HG03442 (cell line): Measurements from ENCODE around the gene GPATCH1.

Experiments
- ATAC-seq: cut with Tn5 transposase; IDR thresholded peaks from one replicate; pipeline ENCODE4 v1.9.1; 2021; ENCODE audit warnings: mild to moderate bottlenecking, moderate library complexity; ENCODE audit not compliant: unreplicated experiment

Gene GPATCH1

GRCh38 chr19:33062902-33063301 is 18.1 kb upstream of the GPATCH1 start:
- ATAC-seq, result no peak

DNA sequence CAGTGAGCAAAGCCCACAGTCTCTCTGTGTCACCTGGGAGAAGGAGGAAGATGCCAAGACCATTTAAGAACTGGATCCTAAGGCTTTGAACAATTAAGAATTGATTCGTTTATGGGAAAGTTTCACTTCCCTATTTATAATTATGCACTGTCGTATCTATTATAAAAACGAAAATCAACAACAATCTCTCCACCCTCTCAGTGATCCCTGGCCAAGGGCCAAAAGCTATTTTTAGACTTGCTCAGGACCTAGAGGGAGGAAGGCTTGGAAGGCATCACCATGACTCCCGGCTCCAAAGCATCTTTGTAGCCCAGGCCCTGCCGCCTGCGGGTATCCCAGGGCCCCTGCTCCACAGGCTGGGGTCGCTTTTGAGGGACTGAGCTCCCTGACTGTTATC is 17.6 kb upstream of the GPATCH1 start:
- ATAC-seq, result no peak

GRCh38 chr19:33063753-33064457 is 17.1 kb upstream of the GPATCH1 start:
- ATAC-seq, result no peak

GRCh38 chr19:33064458-33064791 is 16.6 kb upstream of the GPATCH1 start:
- peak; percentile 53 for ATAC-seq

DNA sequence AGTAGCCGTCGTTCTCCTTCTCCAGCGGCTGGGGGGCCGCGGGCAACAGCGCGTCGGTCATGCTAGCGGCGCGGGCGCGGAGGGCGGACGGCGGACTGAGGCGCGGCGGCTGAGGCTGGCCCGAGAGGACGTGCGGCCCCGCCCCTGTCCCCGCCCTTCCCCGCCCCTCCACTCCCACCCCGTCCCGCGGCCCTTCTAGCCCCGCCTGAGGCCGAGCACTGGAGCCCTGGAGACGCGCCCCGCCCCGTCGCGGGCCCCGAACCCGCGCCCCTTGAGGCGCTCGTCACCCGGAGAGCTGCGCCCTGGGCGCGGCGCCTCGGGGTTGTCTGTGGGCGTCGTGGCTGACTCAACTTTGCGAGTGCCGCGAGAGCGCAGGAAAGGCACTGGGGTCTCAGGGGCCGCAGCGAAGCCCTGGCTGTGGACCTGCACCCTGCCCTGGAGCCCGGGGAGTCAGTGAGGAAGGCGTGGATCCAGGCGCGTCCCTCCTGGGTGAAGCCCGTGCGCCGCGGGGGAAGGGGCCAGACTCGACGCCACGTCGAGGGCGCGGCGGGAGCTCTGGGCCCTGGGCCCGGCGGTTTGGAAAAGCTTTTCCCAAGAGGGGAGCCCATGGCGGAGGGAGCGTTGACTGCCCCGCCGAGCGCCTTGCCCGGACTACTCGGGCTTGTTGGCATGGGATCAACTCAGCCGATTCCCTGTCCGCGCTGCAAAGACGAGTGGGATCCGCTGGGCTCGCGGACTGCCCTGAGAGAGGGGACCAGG is 16.0 kb upstream of the GPATCH1 start, which contains the start of gene RHPN2:
Gene RHPN2 (minus strand): TSS at position 97 of the 759 bp plus-strand sequence. CDS start 36 bp downstream, at position 61.
- ATAC-seq, result peak; percentile 65

GRCh38 chr19:33066543-33066942 is 14.4 kb upstream of the GPATCH1 start:
- ATAC-seq, result no peak

- no peak for ATAC-seq
Observed at GRCh38 chr19:33067121-33067520, 13.9 kb upstream of the GPATCH1 start.

GRCh38 chr19:33071887-33072286 is 9.1 kb upstream of the GPATCH1 start:
- ATAC-seq, result no peak

- ATAC-seq, result no peak
Observed at GRCh38 chr19:33075519-33075918, 5.5 kb upstream of the GPATCH1 start.

DNA sequence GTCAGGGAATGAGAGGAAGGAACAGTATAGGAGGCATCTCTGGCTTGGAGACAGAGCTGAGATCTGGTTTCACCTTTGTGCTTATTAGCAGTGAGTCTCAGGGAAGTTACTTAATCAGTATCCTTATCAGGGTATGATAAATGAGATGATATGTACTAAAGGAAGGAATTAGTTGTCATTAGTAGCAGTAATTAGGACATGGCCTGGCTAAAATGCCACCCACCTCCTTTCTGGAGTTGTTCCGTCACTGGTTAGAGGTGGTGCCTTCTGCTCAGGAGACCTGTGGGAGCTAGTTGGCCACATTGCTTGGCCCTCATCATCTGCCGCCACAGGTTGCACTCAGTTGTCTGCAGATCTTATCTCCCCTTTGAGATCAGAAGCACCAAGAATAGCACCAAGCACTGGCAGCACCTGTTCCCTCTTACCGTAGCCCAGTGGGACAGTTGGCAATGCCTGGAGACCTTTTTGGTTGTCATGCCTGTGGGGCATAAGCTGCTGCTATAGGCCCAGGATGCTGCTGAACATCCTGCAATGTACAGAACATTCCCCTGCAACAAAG is 4.7 kb downstream of the GPATCH1 start:
- ATAC-seq, result no peak

GRCh38 chr19:33086955-33087354 is 6.0 kb downstream of the GPATCH1 start:
- ATAC-seq, result no peak

GRCh38 chr19:33089010-33089409 is 8.0 kb downstream of the GPATCH1 start:
- no peak for ATAC-seq

DNA sequence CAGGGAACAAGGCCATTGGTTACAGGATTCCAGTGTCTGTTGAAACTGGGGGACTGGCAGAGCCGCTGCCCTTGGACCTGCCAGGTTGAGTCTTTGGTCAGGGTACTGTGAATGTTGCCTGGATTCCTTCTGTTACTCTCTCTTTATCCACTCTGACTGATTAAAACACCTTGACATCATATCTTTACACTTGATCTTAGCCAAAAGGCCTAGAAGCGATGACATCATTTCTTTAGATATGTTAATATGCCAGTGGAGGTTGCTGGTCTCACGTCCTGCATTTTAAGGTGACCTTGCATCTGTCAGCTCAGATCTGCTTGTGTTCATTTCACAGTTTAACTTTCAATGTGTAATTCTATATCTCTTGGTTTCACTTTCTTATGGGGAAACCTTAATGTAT is 9.2 kb downstream of the GPATCH1 start:
- no peak for ATAC-seq

DNA sequence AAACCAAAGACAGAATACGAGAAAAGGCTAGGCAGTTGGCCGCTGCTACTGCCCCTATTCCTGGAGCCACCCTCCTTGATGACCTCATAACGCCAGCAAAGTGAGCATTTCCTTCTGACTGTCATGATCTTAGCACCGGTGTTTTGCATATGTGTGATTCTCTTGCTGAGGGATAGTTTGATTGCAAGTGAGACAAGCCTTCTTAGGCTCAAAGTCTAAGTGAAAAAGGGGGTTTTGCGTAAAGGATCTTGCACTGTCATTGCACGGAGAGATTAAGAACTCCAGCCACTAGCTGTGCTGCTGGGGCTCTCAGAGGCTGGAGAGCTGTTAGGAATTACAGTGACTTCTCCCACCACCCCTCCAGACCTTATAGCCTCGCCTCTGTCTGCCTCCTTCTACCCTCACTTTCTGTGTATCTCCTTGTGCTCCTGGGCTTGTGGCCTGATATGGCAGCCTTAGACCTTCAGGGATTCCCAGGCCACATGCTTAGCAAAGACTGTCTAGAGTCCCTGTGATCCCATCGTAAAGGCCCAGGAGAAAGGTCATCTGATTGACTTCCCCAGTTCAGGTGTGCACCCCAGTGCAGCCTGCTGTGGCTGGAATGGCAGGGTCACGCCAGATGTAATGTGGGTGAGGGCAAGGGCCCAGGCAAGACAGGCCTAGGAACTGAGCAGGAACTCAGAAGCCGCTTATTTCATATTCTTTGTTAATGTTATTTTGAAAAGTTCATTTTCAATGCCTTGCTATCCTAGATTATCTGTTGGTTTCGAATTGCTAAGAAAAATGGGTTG is 12.6 kb downstream of the GPATCH1 start:
- no peak for ATAC-seq

DNA sequence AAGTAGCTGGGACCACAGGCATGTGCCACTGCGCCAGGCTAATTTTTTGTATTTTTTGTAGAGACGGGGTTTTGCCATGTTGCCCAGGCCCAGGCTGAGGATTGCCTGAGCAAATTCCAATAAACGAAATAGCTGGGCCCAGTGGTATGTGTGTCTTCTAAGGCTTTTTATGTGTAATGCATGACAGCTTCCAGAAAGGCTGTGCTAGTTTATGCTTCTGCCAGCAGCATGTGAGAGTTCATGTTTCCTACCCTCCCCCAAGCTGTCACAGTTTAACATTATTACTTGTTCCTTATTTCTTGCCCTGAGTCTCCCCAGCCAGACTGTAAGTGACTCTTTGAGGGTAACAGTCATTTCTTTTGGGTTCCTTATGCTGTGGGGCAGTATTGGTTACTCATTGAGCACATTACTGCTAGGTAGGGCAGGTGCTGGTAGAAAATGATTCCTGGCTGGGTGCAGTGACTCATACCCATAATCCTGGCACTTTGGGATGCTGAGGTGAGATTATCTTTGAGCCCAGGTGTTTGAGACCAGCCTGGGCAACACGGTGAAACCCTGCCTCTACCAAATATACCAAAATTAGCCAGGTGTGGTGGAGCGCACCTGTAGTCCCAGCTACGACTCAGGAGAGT is 13.6 kb downstream of the GPATCH1 start:
- no peak for ATAC-seq

DNA sequence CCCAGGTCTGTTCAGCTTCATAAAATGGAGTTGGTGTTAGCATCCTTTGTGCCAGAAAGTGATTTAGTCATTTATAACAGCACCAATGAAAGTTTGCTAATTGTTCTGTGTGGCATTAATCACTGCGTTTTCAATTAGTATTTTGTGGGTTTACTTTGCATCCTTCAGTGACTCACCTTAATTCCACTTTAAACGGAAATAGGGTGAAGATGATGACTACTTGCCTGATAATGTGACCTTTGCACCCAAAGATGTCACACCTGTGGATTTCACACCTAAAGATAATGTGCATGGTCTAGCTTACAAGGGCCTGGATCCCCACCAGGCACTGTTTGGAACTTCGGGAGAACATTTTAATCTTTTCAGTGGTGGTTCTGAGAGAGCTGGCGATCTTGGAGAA is 15.0 kb downstream of the GPATCH1 start:
- ATAC-seq, result no peak

DNA sequence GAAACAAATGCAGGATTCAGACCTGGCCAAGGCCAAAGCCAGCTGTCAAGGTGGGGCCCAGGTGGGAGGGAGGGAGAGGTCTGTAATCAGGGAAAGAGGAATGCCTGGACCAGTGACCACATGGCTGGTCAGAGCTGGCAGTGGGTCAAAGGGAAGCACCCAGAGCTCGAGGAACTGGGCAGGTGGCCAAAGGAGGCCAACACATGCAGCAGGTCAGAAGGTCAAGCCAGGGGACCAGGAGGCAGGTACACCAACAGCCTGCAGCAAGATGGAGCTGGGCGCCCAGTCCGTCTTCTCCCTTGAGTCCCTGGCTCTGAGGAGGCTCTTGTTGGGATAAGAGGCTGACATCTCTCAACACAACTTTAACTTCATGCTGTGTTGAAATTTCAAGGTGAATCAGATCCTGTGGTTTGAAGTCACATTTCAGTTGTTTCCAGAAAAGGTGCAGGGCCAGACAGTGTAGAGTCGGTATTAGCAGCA is 17.1 kb downstream of the GPATCH1 start:
- ATAC-seq, result no peak

- no peak for ATAC-seq
Observed at GRCh38 chr19:33100894-33101644, 20.1 kb downstream of the GPATCH1 start.

DNA sequence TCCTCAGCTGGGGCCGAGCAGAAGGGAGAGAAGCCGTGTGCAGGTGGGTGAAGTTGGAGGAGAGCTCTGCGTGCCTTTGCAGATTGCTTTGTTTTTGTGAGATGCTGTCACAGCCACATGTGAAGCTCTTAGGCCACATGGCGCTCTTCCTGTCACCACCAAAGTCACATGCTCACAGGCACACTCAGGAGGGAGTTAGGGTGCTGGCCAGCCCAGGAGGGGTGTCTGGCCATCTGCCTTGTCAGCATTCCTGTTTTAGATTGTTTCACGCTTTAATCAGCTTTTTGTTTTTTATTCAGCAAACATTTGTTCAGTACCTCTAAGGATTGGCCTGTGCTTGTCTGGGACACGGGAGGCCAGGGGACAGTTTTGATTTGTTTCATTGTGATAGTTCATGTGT is 21.9 kb downstream of the GPATCH1 start:
- no peak for ATAC-seq

DNA sequence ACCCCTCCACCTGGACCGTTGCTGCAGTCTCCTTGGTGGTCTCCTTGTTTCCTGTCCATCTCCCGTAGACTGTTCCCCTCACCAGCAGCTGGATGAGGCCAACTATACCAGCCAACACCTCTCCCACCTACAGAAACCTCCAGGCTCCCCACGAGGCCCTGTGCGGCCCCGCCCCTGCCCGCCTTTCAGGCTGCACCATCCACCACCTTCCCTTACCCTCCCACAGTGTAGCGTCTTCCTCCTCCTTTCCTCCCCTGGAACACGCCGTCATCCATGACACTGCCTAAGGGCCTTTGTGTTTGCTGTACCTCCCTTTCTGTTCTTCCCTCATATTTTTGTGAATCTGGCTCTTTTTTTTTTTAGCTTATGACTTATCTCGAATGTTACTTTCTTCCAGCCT is 27.2 kb downstream of the GPATCH1 start:
- no peak for ATAC-seq
